SK-N-SH treated with all-trans-retinoic acid at 6 μM for 48 hours (cell line): ENCODE results near the gene SFTPA2.
"Not testable (repeated sequence)": the region's sequence is repeated elsewhere in the genome, so short reads cannot be mapped to it uniquely, and the experiment has no call there.

Experiments
- CSDC2 ChIP-seq: fragments of 250-450 bp; sonication (Bioruptor Pico); IDR thresholded peaks from 2 replicates; pipeline ENCODE4 v1.5.0; 2020; ENCODE audit warnings: mild to moderate bottlenecking, moderate library complexity
- GLIS3 ChIP-seq: fragments of 250-450 bp; sonication (Bioruptor Pico); IDR thresholded peaks from 2 replicates; pipeline ENCODE4 v1.5.0; 2020; ENCODE audit warnings: mild to moderate bottlenecking, moderate library complexity
- OSR1 ChIP-seq: fragments of 250-450 bp; sonication (Bioruptor Pico); IDR thresholded peaks from 2 replicates; pipeline ENCODE4 v1.8.0; 2022; ENCODE audit warnings: moderate library complexity, mild to moderate bottlenecking, inconsistent platforms
- RARB ChIP-seq: fragments of 250-450 bp; sonication (Bioruptor Pico); IDR thresholded peaks from 2 replicates; pipeline ENCODE4 v1.8.0; 2021; ENCODE audit warnings: mild to moderate bottlenecking, moderate library complexity
- ZC3H10 ChIP-seq: fragments of 250-450 bp; sonication (Bioruptor Pico); IDR thresholded peaks from 2 replicates; pipeline ENCODE4 v1.5.1; 2021; ENCODE audit warnings: mild to moderate bottlenecking, moderate library complexity
- ZFP30 ChIP-seq: fragments of 450-650 bp; formaldehyde crosslinking; IDR thresholded peaks from 2 replicates; pipeline ENCODE4 v1.5.0; 2022; ENCODE audit warnings: mild to moderate bottlenecking, moderate library complexity
- ZNF70 ChIP-seq: fragments of 450-650 bp; formaldehyde crosslinking; IDR thresholded peaks from 2 replicates; pipeline ENCODE4 v1.5.0; 2020; ENCODE audit warnings: mild to moderate bottlenecking, moderate library complexity

DNA sequence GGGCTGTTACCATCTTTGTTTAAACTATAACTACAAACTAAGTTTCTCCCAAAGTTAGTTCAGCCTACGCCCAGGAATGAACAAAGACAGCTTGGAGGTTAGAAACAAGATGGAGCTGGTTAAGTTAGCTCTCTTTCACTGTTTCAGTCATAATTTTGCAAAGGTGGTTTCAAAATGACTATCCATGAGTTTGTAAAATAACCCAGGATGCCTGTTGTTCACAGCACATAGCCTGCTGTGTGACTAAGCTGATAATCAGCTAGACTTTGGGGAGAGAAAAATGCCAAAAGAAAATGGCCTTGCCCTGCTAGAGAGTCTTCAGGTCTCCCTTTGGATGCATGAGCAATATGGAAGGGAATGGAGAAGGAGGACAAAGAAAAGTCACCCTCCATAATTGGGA lies 19.3 kb downstream of the SFTPA2 start:
- TF ChIP-seq GLIS3 (CRISPR knock-in tag); ZFP30; RARB; ZC3H10; CSDC2 (CRISPR knock-in tag); ZNF70 (CRISPR knock-in tag); OSR1 (CRISPR knock-in tag): not testable (repeated sequence)
